ENCODE measurements around the gene SNRNP70.
A peak's percentile ranks its signal among the peaks of the same experiment; 100 is the strongest.
"Not testable (repeated sequence)": the region's sequence is repeated elsewhere in the genome, so short reads cannot be mapped to it uniquely, and the experiment has no call there.

Gene SNRNP70, protein sequence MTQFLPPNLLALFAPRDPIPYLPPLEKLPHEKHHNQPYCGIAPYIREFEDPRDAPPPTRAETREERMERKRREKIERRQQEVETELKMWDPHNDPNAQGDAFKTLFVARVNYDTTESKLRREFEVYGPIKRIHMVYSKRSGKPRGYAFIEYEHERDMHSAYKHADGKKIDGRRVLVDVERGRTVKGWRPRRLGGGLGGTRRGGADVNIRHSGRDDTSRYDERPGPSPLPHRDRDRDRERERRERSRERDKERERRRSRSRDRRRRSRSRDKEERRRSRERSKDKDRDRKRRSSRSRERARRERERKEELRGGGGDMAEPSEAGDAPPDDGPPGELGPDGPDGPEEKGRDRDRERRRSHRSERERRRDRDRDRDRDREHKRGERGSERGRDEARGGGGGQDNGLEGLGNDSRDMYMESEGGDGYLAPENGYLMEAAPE

DNA sequence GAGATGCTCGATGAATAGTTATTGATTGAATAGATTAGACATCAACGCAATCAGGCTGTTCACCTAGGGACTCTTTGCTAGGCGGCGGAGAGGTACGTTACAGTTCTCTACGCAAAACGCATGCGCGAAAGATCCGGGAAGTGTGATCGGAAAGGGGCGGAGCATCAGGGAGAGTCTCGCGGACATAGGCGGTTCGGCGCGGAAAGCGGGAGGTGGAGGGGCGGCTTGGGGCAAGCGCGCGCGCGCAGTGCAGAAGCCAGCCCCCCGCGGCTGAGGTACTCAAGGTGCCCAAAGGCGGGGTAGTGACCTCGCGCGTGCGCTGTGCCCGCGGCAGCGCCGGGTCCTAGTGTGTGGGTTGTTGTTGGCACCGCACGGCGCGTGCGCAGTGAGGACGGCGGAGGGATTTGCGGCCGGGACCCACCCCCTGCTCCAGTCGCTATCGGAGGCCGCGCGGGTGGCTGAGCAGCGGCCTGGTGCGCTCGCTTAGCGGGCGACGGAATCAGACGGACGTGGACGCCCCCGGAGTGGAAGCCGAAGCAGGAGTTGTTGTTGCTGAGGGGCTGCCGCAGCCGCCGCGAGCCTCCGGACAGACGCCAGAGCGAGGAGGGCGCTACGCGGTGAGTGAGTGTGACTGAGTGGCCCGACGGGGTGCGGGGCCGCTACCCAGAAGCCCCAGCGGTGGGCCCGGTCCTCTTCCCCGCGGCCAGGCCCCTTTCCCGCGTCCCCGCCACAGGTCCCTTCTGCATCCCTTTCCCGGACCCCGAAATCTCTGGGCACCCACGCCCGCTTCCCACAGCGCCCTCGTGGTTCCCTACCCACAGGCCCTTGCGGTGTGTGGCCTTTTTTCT lies at the start of gene SNRNP70:
TSS of gene SNRNP70 (plus strand) at position 432 of the 848 bp plus-strand sequence. CDS start 964 bp downstream, outside the sequence.
- DNase-seq (ENCODE audit: low spot score), result peak; percentile 100

DNA sequence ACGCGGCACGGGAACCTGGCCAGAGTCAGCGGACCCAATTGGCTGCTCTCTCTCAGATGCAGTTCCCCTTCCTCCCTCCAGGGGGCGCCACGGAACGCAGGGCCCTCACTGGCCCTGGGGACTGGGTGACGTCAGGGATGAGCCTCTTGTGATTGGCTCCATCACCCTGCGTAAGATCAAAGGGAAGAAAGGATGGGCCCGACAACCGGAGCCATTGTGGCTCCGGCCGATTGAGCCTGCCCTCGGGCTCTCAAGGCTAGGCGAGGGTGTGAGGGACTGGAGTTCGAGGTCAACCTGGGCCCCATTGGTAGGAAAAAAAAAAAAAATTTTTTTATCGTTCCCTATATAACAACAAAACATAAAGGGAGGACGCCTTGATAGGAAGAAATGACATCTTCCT lies 48.4 kb upstream of the SNRNP70 start, which contains the start of gene CGB1:
TSS of gene CGB1 (minus strand) at position 81 of the 400 bp plus-strand sequence. CDS start 184 bp downstream, outside the sequence.
- not testable (repeated sequence) for DNase-seq (ENCODE audit: low spot score)

DNA sequence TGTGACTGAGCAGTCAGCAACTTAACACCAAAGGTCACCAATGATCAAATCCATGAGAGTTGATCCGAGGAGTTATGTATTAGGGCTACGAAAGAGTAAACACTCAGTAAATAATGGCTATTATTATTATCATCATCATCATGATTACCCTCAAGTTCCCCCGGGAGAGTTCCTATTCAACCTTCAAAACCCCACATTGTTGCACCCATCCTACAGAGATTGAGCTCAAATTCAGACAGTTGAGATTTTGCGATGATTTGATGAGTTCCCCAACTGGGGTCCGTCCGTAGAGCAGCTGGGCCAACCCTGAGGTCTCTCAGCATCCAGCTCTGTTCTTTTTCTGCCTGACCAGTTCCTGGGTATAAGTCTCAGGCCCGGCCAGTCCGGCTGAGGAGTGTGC lies 47.1 kb upstream of the SNRNP70 start:
- not testable (repeated sequence) for DNase-seq (ENCODE audit: low spot score)

DNA sequence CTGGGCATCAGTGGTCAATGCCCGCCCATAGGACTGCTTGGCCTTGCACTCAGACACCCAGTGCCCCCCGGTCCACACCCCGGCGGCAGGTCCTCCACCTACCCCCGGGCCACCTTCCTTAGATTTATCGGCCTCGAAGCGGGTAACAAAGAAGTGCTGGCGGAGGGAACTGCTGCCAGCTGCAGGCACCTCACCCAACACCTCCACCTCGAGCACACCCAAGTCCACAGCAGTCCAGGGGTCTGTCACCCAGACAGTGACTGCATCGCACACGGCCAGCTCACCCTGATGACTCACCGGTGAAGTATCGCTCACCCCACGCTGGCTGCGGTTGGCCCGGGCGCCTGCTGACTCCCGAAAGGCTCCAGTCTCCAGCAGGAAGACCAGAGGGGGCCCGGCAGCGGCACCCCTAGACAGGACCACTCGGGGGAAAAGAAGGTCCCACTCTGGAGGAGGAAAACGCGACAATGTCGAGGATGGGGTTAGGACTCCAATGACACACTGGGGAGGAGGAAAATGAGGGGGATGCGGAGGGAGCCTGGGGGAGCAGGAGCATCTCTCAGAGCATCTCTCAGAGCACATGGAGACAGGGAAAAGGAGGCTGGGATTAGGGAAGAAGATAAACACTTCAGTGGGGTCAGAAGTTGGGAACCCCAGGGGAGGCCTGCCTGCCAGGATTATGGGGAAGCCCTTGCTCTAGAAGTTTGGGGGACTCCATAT lies 46.5 kb upstream of the SNRNP70 start:
- DNase-seq (ENCODE audit: low spot score), result not testable (repeated sequence)

DNA sequence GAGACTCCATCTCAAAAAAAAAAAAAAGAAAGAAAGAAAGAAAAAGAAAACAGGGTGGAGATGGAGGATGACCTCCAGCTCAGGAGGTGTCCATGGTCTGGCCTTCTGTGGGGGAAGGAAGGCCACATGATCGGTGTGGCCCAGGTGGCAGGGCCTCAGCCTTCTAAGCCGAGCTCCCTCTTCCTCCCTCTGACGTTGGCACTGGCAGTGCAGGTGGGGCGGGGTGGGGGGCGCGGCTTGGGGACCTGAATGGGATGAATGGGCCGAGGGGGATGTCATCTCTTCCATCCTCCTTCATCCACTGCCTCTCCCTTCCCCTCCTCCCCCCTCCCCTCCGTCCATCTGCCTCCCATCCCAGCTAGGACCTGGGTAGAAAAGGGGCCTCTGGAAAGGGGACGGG lies 45.5 kb upstream of the SNRNP70 start:
- not testable (repeated sequence) for DNase-seq (ENCODE audit: low spot score)

DNA sequence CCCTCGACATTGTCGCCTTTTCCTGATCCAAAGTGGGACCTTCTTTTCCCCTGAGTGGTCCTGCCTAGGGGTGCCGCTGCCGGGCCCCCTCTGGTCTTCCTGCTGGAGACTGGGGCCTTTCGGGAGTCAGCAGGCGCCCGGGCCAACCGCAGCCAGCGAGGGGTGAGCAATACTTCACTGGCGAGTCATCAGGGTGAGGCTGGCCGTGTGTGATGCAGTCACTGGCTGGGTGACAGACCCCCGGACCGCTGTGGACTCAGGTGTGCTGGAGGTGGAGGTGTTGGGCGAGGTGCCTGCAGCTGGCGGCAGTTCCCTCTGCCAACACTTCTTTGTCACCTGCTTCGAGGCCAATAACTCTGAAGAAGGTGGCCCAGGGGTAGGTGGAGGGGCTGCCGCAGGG lies 43.1 kb upstream of the SNRNP70 start:
- no peak for DNase-seq (ENCODE audit: low spot score)

DNA sequence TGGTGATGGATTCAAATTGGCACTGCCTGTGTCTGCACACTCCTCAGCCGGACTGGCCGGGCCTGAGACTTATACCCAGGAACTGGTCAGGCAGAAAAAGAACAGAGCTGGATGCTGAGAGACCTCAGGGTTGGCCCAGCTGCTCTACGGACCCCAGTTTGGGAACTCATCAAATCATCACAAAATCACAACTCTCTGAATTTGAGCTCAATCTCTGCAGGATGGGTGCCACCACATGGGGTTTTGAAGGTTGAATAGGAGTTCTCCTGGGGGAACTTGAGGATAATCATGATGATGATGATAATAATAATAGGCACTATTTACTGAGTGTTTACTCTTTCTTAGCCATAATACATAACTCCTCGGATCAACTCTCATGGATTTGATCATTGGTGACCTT lies 42.6 kb upstream of the SNRNP70 start:
- not testable (repeated sequence) for DNase-seq (ENCODE audit: low spot score)

DNA sequence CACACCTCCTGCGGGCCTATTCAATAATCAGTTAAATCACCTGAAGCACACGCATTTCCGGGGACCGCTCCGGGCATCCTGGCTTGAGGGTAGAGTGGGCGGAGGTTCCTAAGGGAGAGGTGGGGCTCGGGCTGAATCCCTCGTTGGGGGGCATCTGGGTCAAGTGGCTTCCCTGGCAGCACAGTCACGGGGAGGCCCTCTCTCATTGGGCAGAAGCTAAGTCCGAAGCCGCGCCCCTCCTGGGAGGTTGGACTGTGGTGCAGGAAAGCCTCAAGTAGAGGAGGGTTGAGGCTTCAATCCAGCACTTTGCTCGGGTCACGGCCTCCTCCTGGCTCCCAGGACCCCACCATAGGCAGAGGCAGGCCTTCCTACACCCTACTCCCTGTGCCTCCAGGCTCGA lies 41.7 kb upstream of the SNRNP70 start, which contains the start of gene CGB5:
TSS of gene CGB5 (plus strand) at position 301 of the 400 bp plus-strand sequence. CDS start 362 bp downstream, outside the sequence.
- DNase-seq (ENCODE audit: low spot score), result not testable (repeated sequence)

DNA sequence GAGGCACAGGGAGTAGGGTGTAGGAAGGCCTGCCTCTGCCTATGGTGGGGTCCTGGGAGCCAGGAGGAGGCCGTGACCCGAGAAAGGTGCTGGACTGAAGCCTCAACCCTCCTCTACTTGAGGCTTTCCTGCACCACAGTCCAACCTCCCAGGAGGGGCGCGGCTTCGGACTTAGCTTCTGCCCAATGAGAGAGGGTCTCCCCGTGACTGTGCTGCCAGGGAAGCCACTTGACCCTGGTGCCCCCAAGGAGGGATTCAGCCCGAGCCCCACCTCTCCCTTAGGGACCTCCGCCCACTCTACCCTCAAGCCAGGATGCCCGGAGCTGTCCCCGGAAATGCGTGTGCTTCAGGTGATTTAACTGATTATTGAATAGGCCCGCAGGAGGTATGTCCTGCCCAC lies 36.2 kb upstream of the SNRNP70 start, which contains the start of gene CGB8:
TSS of gene CGB8 (minus strand) at position 101 of the 400 bp plus-strand sequence. CDS start 372 bp downstream, outside the sequence.
- DNase-seq (ENCODE audit: low spot score), result not testable (repeated sequence)

DNA sequence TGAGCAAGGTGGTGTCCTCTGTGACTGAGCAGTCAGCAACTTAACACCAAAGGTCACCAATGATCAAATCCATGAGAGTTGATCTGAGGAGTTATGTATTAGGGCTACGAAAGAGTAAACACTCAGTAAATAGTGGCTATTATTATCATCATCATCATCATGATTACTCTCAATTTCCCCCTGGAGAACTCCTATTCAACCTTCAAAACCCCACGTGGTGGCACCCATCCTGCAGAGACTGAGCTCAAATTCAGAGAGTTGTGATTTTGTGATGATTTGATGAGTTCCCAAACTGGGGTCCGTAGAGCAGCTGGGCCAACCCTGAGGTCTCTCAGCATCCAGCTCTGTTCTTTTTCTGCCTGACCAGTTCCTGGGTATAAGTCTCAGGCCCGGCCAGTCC lies 35.4 kb upstream of the SNRNP70 start:
- DNase-seq (ENCODE audit: low spot score), result not testable (repeated sequence)

DNA sequence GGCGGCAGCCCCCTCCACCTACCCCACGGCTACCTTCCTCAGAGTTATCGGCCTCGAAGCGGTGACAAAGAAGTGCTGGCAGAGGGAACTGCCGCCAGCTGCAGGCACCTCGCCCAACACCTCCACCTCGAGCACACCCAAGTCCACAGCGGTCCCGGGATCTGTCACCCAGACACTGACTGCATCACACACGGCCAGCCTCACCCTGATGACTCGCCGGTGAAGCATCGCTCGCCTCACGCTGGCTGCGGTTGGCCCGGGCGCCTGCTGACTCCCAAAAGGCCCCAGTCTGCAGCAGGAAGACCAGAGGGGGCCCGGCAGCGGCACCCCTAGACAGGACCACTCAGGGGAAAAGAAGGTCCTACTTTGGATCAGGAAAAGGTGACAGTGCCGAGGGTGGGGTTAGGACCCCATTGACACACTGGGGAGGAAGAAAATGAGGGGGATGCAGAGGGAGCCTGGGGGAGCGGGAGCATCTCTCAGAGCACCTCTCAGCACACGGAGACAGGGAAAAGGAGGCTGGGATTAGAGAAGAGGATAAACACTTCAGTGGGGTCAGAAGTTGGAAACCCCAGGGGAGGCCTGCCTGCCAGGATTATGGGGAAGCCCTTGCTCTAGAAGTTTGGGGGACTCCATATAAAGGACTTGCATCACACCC lies 34.7 kb upstream of the SNRNP70 start:
- DNase-seq (ENCODE audit: low spot score), result peak; percentile 67

DNA sequence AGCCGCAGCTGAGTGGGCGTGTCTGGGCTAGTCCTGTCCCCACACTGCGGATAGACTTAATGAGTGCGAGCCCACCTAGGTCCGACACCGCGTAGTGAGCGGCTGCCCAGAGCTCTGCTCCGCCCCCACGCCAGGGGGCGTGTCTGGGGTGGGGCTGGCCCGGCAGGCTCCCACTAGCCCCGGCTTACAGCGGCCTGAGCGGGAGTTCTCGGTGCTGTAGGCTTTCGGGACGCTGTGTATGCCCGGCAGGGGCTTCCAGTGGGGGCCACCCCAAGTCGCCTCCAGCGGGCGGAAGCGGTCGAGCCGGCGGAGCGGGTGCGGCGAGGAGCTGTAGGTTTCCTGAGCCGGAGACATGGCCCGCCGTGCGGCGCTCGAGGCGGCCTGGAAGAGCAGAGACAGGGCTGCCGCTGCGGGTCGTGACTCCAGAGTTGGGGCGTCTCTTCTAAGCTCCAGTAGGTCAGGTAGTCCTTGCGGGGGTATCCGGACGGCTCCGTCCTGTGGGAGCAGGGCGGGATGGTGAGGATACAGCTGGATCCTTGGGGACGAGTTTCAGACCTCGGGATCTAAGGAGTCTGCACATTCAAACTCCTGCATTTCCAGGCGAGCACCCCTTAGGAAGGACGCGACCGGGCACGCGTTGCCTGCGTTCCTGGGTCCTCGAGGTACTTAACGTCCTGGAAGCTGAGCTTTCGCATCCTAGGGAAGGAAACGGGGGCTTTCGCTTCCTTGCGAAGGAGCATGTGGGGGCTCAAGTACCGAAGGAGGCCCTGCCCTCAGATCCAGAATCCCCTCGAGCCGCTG lies 28.9 kb upstream of the SNRNP70 start:
- DNase-seq (ENCODE audit: low spot score), result peak; percentile 89

DNA sequence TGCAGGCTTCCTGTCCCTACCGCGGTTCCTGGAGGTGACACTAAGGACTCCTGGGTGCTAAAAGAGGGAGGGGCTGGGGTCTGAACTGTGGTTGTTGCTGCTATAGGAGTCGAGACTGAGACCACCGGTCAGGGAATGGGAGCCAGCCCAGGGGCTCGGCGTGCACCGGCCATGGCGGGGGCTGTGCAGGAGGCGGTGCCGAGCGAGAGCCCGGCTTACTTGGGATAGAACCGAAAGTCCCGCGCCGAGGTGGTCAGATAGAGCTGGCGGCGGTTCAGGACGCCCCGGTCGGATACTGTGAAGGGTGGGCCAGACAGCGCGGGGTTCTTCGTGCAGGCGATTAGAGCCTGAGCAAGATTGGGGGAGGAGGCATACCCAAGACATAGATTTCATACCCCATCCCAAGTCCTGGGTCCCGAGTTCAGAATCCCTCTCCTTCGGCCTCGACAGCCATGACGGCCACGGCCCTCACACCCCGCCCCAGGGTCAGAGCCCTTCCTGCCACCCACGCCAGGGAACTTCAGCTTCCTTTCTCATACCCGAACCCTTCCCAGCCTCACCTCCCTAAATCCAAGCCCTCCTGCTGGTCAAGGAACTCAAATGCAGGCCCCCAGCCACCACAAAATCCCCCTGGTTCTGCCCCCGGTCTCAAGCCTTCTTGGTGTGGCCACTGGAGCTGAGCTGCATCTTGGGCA lies 28.2 kb upstream of the SNRNP70 start:
- DNase-seq (ENCODE audit: low spot score), result not testable (repeated sequence)

DNA sequence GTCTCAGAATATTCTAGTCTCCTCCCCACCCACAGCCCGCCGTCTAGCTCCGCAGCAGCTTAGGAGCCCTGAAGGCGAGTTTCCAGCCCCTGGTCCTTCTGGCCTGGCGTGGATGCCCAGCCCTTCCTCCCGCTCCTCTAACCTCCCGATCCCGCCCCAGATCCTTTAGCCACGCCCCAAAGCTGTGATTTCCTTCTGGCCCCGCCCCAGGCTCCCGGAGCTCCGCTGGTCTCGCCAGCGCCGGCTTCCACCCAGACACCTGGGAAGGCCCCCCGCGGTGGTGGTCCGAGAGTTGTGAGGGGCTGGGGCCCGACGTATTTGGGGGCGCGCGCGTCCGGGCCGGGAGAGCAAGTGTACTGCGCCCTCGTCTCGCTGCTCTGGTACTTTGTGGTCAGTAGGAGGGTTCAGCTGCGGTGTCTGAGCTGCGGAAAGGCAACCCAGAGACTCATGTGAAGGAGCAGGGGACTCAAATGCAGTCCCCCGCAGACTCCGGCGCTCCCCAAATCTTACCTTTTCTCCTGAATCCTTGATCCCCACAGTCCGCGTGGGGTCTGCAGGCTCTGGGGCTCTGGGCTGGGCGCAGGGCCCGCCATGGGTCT lies 27.5 kb upstream of the SNRNP70 start, which contains the start of gene CGB7:
TSS of gene CGB7 (minus strand) at position 114 of the 599 bp plus-strand sequence. CDS start 2,374 bp downstream, outside the sequence.
- peak; percentile 91 for DNase-seq (ENCODE audit: low spot score)

DNA sequence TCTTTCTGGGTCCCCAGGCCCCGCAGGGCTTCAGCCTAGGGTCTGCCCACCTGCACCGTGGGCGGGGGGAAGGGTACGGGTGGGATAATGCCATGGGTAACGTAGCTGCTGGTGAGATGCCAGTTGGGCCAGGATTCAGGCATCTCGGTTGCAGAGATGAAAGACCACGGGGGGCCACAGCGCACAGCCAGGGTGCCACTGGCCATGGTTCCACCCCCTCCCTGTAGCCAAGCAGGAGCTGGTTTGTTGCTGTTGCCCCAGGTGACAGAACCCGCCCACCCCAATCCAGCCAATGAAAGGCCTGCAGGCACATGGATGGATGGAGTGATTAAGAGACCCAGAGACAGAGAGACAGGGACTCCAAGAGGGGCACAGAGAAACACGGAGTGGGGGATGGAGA lies 26.7 kb upstream of the SNRNP70 start:
- DNase-seq (ENCODE audit: low spot score), result peak; percentile 74

DNA sequence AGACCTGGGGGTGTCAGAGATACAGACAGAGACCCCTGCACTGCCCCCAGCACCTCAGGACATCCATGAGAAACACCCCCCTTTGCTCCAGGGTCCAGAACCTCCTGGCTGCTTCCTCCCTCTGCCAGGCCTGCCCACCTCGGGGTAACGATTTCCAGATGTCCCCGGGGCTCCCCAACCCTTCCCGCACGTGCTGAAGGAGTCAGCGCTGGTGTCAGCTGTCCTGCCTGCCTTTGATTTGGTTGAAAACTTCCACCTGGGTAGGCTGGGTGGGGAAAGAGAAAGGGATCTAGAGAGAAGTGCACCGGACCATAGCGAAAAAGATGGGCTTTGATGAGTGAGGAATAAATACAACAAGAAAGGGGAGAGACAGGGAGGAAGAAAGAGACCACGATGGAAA lies 26.2 kb upstream of the SNRNP70 start:
- peak; percentile 22 for DNase-seq (ENCODE audit: low spot score)

DNA sequence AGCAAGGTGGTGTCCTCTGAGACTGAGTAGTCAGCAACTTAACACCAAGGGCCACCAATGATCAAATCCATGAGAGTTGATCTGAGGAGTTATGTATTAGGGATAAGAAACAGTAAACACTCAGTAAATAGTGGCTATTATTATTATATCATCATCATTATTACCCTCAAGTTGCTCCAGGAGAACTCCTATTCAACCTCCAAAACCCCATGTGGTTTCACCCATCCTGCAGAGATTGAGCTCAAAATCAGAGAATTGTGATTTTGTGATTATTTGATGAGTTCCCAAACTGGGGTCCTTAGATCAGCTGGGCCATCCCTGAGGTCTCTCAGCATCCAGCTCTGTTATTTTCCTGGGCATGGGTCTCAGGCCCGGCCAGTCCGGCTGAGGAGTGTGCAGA lies 24.3 kb upstream of the SNRNP70 start:
- no peak for DNase-seq (ENCODE audit: low spot score)

DNA sequence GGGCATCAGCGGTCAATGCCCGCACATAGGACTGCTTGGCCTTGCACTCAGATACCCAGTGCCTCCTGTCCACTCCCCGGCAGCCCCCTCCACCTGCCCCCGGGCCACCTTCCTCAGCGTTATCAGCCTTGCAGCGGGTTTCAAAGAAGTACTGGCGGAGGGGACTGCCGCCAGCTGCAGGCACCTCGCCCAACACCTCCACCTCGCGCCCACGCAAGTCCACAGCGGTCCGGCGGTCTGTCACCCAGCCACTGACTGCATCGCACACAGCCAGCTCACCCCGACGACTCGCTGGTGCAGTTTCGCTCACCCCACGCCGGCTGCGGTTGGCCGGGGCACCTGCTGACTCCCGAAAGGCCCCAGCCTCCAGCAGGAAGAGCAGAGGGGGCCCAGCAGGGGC lies 23.8 kb upstream of the SNRNP70 start:
- DNase-seq (ENCODE audit: low spot score), result peak; percentile 5

DNA sequence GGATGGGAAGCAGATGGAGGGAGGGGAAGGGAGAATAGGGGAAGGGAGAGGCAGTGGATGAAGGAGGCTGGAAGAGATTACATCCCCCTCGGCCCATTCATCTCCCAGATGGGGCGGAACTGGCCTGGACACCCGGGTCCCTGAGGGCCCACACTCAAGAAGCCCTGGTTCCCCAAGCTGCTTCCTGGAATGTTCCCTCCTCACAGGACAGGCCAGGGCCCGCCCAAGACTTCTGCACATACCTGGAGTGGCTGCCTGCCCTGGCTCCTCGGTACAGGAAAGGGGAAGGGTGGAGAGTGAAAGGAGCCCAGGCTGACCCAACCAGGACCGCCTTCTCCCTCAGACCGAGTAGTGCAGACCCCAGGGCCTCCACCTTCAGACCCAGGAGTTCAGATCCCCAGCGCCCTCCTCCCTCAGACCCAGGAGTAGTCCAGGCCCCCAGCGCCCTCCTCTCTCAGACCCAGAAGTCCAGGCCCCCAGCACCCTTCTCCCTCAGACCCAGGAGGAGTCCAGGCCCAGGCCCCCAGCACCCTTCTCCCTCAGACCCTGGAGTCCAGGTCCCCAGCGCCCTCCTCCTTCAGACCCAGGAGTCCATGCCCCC lies 21.1 kb upstream of the SNRNP70 start:
- peak; percentile 22 for DNase-seq (ENCODE audit: low spot score)
